Measurements from ENCODE around the gene CACNA2D3.

DNA sequence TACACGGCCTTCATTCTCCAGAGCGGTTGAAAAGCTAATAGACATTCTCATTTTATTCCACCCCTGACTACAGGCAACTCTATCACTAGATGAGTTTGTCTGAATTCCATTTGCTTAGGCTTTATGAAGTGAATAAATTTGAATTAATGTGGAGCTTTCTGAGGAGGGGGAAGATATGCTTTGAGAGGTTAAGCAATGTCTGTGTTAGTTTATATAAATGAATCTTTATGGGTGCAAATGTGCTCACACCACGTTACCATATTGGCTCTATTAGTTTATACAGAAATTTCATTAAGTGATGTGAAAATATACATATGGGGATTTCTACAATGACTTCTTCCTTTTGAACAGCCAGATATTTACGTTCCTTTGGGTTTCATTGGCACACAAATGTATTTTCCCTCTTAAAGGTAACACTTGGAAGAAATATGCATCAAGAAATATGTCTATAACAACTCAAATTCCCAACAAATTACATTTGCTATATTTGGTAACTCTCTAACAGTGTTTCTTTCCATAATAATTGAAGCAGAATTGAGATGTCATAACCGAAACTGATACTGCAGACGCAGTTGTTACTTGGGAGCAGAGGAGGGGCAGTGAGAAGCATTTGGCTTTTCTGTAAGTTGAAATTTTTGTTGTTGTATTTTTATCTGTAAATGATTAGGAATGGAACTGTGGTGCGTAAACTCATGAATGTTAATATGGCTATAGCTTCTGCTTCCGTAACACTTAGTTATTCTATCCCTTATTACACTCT lies 359.4 kb downstream of the CACNA2D3 start:
- TF ChIP-seq, protein P1, sequence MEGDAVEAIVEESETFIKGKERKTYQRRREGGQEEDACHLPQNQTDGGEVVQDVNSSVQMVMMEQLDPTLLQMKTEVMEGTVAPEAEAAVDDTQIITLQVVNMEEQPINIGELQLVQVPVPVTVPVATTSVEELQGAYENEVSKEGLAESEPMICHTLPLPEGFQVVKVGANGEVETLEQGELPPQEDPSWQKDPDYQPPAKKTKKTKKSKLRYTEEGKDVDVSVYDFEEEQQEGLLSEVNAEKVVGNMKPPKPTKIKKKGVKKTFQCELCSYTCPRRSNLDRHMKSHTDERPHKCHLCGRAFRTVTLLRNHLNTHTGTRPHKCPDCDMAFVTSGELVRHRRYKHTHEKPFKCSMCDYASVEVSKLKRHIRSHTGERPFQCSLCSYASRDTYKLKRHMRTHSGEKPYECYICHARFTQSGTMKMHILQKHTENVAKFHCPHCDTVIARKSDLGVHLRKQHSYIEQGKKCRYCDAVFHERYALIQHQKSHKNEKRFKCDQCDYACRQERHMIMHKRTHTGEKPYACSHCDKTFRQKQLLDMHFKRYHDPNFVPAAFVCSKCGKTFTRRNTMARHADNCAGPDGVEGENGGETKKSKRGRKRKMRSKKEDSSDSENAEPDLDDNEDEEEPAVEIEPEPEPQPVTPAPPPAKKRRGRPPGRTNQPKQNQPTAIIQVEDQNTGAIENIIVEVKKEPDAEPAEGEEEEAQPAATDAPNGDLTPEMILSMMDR (IDR thresholded peaks at IDR 0.05; ENCODE audit: low read depth, low read length, missing input control): no peak
- TF ChIP-seq, protein P2, sequence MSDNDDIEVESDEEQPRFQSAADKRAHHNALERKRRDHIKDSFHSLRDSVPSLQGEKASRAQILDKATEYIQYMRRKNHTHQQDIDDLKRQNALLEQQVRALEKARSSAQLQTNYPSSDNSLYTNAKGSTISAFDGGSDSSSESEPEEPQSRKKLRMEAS (IDR thresholded peaks at IDR 0.05): no peak
